Stimulated activated CD8-positive, alpha-beta memory T cell treated with anti-CD3 and anti-CD28 coated beads, Interleukin-15, amount 100 ng/mL, for 1 hour (primary cell): Measurements from ENCODE around the gene GRB2.
A peak's percentile ranks its signal among the peaks of the same experiment; 100 is the strongest.

Experiments
- DNase-seq: peaks from one replicate; pipeline ENCODE4 v3.0.0-alpha.2; 2020; ENCODE audit warnings: low read depth

The GRB2 gene

GRCh38 chr17:75277664-75278071, 127.8 kb downstream of the GRB2 start:
- DNase-seq, result no peak

GRCh38 chr17:75273977-75274708, 131.3 kb downstream of the GRB2 start:
- DNase-seq, result no peak

- no peak for DNase-seq
Observed at GRCh38 chr17:75272848-75273184, 132.7 kb downstream of the GRB2 start.

- no peak for DNase-seq
Observed at GRCh38 chr17:75271955-75272847, 133.3 kb downstream of the GRB2 start.

GRCh38 chr17:75271233-75271954, 134.1 kb downstream of the GRB2 start:
- DNase-seq, result peak; percentile 67

- no peak for DNase-seq
Observed at GRCh38 chr17:75270966-75271232, 134.6 kb downstream of the GRB2 start, which contains the start of gene MIF4GD. MIF4GD (minus strand) TSS chr17:75271231; CDS start chr17:75270195, 1,036 bp downstream.

DNA sequence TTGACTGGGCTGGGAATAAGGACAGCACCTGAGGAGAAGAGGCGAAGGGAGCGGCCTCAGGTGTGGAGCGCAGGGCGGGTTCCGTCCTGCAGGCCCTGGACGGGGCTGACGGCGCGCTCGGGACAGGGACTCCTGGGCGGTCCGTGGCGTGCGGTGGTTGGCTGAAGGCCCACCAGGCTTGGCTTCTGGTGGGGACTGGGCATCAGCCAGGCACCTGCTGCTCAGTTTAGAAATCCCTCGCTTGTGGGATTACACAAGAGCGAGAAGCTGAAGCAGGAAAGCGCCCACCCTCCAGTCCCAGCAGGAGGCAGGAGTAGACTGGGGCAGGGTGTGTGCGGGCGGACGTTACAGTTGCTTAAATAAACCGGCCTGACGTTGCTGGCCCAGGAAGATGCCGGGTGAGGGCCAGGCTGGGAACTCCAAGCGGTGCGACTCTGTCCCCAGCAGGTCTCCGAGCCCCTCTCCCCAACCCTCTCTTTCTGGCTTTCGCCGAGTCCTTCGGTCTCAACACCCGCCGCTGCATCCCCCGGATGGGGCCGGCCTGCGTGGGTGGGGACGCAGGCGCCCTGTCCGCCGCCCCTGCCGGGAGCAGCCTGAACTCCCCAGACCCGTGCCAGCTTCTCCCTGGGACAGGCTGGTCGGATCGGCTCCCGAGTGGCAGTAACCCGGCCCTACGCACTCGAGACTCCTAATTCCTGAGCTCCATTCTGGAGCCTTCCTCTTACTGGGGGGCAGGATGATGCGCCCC, 135.1 kb downstream of the GRB2 start:
- DNase-seq, result no peak

DNA sequence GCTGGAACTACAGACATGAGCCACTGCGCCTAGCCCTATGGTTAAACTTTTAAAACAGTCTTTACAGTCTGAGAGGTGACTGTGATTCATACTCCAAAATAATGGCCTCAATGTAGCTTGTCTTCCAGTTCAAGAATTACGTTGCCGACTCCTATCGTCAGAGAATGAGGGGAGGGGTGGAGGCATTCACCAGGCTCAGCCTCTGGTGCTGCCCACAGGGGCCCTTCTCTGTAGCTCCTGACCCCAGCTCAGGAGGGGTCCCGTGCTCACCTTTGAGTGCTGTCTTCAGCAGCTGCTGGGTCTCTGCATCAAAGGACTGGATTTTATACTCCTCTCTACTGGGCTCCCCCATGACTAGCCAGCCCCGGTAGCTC, 135.6 kb downstream of the GRB2 start:
- DNase-seq, result no peak
